ENCODE measurements around the gene HM13. TPM values are rescaled to one million over a fixed set of nuclear protein-coding genes. Genes with fewer than 3 reads are reported as not detected.

Gene HM13
- total and polyA plus RNA-seq, 2 of the 13 experiments (the other 11 are each of a cell fraction or from before 2014, with no cell fraction given), result 118 to 243 TPM

DNA sequence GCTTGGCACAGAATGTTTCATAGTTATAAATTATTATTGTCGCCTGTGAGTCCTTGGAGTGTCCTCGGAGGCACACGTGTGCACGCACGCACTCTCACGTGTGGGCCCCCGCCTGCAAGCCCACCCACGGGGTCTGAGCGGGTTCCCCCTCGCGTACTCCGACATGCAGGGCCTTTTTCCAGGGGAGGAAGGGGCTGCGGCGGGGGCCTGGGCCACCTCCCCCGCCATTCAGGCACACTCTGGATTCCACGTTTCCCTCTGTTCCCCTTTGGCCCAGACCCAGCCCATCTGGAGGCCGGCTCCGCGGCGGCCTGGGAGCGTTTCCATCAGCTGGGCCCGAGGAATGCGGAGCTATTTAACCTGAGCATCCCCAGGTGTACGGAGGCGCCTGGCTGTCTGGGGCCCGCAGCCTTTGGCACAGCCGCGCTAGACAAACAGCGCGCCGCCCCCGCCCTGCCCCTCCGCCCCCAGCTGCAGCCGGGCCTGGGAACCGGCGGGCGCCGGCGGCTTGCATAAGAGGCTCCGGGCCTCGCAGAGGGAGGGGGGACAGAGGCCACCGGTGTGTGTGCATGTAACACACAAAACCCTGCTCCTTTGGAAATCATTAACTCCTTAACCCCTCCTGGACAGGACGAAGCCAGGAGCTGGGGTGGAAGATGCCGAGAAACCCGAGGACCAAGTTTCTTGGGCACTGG, 94.2 kb downstream of the HM13 start (continued):
- TF ChIP-seq, protein P1, sequence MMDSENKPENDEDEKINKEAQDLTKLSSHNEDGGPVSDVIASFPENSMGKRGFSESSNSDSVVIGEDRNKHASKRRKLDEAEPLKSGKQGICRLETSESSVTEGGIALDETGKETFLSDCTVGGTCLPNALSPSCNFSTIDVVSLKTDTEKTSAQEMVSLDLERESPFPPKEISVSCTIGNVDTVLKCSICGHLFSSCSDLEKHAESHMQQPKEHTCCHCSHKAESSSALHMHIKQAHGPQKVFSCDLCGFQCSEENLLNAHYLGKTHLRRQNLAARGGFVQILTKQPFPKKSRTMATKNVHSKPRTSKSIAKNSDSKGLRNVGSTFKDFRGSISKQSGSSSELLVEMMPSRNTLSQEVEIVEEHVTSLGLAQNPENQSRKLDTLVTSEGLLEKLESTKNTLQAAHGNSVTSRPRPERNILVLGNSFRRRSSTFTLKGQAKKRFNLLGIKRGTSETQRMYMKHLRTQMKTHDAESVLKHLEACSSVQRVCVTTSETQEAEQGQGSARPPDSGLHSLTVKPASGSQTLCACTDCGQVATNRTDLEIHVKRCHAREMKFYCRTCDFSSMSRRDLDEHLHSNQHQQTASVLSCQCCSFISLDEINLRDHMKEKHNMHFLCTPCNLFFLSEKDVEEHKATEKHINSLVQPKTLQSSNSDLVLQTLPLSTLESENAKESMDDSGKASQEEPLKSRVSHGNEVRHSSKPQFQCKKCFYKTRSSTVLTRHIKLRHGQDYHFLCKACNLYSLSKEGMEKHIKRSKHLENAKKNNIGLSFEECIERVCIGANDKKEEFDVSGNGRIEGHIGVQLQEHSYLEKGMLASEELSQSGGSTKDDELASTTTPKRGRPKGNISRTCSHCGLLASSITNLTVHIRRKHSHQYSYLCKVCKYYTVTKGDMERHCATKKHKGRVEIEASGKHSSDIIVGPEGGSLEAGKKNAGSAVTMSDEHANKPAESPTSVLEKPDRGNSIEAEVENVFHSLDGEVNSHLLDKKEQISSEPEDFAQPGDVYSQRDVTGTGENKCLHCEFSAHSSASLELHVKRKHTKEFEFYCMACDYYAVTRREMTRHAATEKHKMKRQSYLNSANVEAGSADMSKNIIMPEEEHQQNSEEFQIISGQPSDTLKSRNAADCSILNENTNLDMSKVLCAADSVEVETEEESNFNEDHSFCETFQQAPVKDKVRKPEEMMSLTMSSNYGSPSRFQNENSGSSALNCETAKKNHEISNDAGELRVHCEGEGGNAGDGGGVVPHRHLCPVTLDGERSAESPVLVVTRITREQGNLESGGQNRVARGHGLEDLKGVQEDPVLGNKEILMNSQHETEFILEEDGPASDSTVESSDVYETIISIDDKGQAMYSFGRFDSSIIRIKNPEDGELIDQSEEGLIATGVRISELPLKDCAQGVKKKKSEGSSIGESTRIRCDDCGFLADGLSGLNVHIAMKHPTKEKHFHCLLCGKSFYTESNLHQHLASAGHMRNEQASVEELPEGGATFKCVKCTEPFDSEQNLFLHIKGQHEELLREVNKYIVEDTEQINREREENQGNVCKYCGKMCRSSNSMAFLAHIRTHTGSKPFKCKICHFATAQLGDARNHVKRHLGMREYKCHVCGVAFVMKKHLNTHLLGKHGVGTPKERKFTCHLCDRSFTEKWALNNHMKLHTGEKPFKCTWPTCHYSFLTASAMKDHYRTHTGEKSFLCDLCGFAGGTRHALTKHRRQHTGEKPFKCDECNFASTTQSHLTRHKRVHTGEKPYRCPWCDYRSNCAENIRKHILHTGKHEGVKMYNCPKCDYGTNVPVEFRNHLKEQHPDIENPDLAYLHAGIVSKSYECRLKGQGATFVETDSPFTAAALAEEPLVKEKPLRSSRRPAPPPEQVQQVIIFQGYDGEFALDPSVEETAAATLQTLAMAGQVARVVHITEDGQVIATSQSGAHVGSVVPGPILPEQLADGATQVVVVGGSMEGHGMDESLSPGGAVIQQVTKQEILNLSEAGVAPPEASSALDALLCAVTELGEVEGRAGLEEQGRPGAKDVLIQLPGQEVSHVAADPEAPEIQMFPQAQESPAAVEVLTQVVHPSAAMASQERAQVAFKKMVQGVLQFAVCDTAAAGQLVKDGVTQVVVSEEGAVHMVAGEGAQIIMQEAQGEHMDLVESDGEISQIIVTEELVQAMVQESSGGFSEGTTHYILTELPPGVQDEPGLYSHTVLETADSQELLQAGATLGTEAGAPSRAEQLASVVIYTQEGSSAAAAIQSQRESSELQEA (CRISPR knock-in tag; IDR thresholded peaks at IDR 0.05; ENCODE audit: not compliant biosample characterization), result peak; percentile 98
- TF ChIP-seq ZSCAN31 (CRISPR knock-in tag; IDR thresholded peaks at IDR 0.05; ENCODE audit: low read depth), result peak; percentile 100
- TF ChIP-seq, protein P2, sequence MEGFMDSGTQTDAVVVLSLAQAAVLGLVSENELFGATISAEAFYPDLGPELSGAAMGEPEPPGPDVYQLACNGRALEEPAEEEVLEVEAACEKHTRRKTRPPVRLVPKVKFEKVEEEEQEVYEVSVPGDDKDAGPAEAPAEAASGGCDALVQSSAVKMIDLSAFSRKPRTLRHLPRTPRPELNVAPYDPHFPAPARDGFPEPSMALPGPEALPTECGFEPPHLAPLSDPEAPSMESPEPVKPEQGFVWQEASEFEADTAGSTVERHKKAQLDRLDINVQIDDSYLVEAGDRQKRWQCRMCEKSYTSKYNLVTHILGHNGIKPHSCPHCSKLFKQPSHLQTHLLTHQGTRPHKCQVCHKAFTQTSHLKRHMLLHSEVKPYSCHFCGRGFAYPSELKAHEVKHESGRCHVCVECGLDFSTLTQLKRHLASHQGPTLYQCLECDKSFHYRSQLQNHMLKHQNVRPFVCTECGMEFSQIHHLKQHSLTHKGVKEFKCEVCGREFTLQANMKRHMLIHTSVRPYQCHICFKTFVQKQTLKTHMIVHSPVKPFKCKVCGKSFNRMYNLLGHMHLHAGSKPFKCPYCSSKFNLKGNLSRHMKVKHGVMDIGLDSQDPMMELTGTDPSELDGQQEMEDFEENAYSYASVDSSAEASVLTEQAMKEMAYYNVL (CRISPR knock-in tag; IDR thresholded peaks at IDR 0.05; ENCODE audit: borderline replicate concordance), result peak; percentile 98
- no peak; the same call in 1 of the 2 replicates for TF ChIP-seq XBP1 (CRISPR knock-in tag; IDR thresholded peaks at IDR 0.05)
- no peak for TF ChIP-seq ATF1 (CRISPR knock-in tag; IDR thresholded peaks at IDR 0.05)
- peak; percentile 71; the same call in 1 of the 2 replicates for TF ChIP-seq ZNF773 (CRISPR knock-in tag; IDR thresholded peaks at IDR 0.05; ENCODE audit: borderline replicate concordance)
- peak; percentile 99 for TF ChIP-seq ZNF124 (CRISPR knock-in tag; IDR thresholded peaks at IDR 0.05)
- TF ChIP-seq, protein P3, sequence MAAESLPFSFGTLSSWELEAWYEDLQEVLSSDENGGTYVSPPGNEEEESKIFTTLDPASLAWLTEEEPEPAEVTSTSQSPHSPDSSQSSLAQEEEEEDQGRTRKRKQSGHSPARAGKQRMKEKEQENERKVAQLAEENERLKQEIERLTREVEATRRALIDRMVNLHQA (CRISPR knock-in tag; IDR thresholded peaks at IDR 0.05), result peak; percentile 89; the same call in 1 of the 2 replicates
- TF ChIP-seq SP4 (CRISPR knock-in tag; IDR thresholded peaks at IDR 0.05), result peak; percentile 96
- TF ChIP-seq, protein P4, sequence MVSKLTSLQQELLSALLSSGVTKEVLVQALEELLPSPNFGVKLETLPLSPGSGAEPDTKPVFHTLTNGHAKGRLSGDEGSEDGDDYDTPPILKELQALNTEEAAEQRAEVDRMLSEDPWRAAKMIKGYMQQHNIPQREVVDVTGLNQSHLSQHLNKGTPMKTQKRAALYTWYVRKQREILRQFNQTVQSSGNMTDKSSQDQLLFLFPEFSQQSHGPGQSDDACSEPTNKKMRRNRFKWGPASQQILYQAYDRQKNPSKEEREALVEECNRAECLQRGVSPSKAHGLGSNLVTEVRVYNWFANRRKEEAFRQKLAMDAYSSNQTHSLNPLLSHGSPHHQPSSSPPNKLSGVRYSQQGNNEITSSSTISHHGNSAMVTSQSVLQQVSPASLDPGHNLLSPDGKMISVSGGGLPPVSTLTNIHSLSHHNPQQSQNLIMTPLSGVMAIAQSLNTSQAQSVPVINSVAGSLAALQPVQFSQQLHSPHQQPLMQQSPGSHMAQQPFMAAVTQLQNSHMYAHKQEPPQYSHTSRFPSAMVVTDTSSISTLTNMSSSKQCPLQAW (CRISPR knock-in tag; IDR thresholded peaks at IDR 0.05), result peak; percentile 100
- TF ChIP-seq, protein P5, sequence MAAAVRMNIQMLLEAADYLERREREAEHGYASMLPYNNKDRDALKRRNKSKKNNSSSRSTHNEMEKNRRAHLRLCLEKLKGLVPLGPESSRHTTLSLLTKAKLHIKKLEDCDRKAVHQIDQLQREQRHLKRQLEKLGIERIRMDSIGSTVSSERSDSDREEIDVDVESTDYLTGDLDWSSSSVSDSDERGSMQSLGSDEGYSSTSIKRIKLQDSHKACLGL (CRISPR knock-in tag; IDR thresholded peaks at IDR 0.05), result peak; percentile 95
- TF ChIP-seq KLF16 (CRISPR knock-in tag; IDR thresholded peaks at IDR 0.05), result peak in 1 of 2 experiments; percentile 100; a peak in 2 of 4 replicates
- TF ChIP-seq ZKSCAN1 (IDR thresholded peaks at IDR 0.05; ENCODE audit: low read length), result peak; percentile 74
- peak; percentile 99 for TF ChIP-seq ZNF543 (CRISPR knock-in tag; IDR thresholded peaks at IDR 0.05)
- TF ChIP-seq ZNF17 (CRISPR knock-in tag; IDR thresholded peaks at IDR 0.05), result peak; percentile 75; the same call in 1 of the 2 replicates
- TF ChIP-seq SMARCE1 (IDR thresholded peaks at IDR 0.05; ENCODE audit: borderline replicate concordance), result no peak
- TF ChIP-seq ZNF207 (IDR thresholded peaks at IDR 0.05; ENCODE audit: borderline replicate concordance), result no peak

All from HepG2 (cell line).